Stomach (tissue), 4 donors: ENCODE measurements around the gene SERPINI2.

Experiments used
- EP300 ChIP-seq: sonication (generic); formaldehyde crosslinking; IDR thresholded peaks from one replicate; pipeline ENCODE4 v1.6.1; 2017; ENCODE audit warnings: antibody characterized with exemption
- POLR2A ChIP-seq, 4 donors: fragments of 450-650 bp; IDR thresholded peaks; one replicate each; pipeline ENCODE4 v1.6.1; 2016; ENCODE audit warnings: antibody characterized with exemption in 4 of 4, control low read depth in 2 of 4, mild to moderate bottlenecking in 1 of 4, moderate library complexity in 1 of 4
- POLR2AphosphoS5 ChIP-seq, 3 donors: sonication (generic); formaldehyde crosslinking; IDR thresholded peaks; one replicate each; pipeline ENCODE4 v1.6.1; 2016; ENCODE audit warnings: antibody characterized with exemption in 3 of 3
- TF ChIP-seq, protein P1 (sequence below), 7 experiments: fragments of 450-650 bp in 4 of 7; fragments of 200-600 bp in 3 of 7; sonication (generic) in 3 of 7; IDR thresholded peaks; one replicate each; pipeline ENCODE4 v1.5.1; 2016 to 2019; ENCODE audit warnings: antibody characterized with exemption in 7 of 7, control low read depth in 2 of 7, mild to moderate bottlenecking in 1 of 7

DNA sequence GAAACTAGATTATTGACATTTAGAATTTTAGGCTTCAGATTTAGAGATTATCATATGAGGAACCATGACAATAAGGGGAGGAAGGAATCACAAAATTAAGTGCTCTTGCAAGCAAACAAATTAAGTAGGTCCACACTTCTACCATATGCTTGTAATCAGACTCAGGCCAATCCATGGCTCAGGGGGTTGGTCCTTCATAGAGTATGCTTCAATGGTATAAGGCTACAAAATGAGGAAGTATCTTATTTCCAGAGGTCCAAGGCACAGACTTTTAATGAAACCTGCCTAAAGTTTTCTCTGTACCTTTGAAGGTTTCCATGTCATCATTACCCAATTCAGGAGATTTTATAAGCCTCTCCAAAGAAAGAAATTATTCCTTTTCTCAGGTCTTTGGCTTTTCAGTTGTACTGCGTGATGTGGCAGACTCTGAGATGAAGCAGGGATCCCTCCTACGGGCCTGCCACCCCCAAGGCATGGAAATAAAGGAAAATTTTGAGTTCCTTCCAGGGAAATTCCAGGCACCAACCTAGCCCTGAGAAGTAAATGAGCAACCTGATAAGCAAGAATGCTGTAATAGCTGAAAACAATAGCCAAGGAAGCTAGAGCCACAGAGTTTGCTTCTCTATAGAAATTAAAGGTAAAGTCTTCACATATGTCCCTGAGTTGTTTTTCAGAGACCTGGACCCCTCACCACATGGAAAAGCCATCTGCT lies 36.3 kb downstream of the SERPINI2 start:
- TF ChIP-seq, protein P1, sequence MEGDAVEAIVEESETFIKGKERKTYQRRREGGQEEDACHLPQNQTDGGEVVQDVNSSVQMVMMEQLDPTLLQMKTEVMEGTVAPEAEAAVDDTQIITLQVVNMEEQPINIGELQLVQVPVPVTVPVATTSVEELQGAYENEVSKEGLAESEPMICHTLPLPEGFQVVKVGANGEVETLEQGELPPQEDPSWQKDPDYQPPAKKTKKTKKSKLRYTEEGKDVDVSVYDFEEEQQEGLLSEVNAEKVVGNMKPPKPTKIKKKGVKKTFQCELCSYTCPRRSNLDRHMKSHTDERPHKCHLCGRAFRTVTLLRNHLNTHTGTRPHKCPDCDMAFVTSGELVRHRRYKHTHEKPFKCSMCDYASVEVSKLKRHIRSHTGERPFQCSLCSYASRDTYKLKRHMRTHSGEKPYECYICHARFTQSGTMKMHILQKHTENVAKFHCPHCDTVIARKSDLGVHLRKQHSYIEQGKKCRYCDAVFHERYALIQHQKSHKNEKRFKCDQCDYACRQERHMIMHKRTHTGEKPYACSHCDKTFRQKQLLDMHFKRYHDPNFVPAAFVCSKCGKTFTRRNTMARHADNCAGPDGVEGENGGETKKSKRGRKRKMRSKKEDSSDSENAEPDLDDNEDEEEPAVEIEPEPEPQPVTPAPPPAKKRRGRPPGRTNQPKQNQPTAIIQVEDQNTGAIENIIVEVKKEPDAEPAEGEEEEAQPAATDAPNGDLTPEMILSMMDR (IDR thresholded peaks at IDR 0.05) = no peak
- no peak for TF ChIP-seq EP300
- no peak for TF ChIP-seq POLR2A (IDR thresholded peaks at IDR 0.05)
- no peak for TF ChIP-seq POLR2AphosphoS5 (IDR thresholded peaks at IDR 0.05)
